ENCODE measurements around the gene PRKAG2.
"Not testable (repeated sequence)": the region's sequence is repeated elsewhere in the genome, so short reads cannot be mapped to it uniquely, and the experiment has no call there.

PRKAG2 gene

DNA sequence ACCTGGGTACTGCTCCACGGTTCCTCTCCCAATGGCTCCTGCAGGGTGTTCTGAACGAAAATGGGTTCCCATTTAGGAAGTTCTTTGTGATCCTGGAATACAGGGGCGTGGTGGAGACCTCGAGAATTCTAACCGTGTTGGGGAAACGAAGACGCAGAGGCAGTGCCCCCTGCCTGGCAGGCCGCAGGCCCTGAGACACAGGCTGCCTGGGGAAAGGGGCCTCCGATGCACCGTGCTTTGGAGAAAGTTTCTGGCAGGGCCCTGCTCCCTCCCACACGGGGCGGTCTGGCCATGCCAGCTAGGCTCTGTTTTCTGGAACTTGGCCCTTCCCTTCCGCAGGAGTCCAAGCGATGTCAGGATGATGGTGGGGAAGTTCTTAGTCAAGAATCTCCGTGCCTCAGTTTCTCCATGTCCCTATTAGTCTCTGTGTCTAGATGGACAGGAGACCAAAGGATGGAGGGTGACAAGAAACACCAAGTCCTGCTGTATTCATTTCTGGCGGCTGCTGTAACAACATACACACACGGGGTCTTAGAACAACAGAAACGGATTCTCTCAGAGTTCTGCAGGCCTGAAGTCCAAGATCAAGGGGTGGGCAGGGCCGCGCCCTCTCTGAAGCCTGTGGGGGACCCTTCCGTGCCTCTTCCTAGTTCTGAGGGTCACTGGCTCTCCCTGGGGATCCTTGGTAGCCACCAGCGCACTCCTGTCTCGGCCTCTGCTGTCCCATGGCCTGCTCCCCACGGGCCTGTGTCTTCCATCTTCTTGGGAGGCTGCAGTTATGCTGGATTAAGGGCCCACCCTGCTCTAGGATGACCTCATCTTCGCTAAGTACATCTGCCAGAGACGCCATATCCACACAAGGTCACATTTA, 27.7 kb downstream of the PRKAG2 start:
- FAIRE-seq = no peak

- no peak for FAIRE-seq
These were observed 29.2 kb downstream of the PRKAG2 start for GRCh38 chr7:151847681-151848081.

DNA sequence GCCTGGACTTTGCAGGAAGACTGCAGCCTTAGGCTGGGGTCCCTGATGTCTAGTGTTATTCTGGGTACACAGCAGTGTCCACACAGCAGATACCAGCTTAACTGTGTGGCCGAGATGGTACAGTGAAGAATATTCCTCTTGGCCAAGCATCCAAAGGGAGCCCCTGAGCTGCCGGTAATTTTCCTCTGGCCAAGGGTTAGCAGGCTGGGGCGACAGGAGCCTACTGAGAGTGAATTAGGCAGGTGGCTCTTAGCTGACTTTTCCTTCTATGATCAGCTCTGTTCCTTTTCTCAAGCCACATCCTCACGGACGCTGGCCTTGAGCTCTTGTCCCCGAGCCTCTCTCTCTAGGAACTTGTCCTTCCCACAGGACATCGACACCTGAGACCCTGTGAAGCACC, 29.8 kb downstream of the PRKAG2 start:
- no peak for FAIRE-seq

- no peak for FAIRE-seq
These were observed 31.3 kb downstream of the PRKAG2 start for GRCh38 chr7:151845412-151846205.

DNA sequence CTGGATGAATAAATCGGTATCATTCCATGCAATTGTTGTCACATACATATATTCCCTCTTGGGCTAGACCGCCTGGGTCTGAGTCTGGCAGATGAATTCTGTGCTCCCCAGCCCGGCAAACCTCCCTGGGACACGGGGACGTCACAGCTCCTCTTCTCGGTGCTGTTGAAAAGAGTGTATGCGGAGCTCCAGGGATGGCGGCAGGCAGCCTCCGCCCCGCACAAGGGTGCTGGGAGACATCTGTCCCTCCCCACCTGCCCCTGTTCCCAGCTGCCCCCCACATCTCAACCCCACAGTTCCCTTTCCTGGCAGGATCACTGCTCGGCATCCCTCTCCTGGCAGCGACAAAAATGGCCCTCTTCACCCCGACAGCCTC, 32.1 kb downstream of the PRKAG2 start:
- FAIRE-seq = no peak

- no peak for FAIRE-seq
These were observed 32.7 kb downstream of the PRKAG2 start for GRCh38 chr7:151844071-151844824.

DNA sequence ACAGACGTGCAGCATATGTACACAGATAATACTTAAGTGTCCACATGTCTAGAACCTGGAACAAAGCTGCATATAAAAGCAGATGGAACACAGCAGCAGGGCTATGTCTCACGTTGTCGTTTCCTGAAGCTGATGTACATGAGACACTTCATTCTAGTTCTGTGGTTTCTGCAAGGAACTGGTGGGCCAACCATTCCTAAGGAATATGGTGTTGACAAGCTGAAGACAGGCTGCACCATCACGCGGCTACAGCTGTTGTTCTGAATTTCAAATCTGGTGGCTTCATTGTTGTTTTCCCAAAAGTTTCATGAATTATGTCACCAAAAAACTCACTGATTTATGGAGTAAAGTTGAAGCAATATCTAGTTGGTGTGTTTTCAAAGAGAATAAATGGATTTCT, 33.7 kb downstream of the PRKAG2 start:
- FAIRE-seq = no peak

GRCh38 chr7:151841395-151842051, 35.4 kb downstream of the PRKAG2 start:
- FAIRE-seq = not testable (repeated sequence)

DNA sequence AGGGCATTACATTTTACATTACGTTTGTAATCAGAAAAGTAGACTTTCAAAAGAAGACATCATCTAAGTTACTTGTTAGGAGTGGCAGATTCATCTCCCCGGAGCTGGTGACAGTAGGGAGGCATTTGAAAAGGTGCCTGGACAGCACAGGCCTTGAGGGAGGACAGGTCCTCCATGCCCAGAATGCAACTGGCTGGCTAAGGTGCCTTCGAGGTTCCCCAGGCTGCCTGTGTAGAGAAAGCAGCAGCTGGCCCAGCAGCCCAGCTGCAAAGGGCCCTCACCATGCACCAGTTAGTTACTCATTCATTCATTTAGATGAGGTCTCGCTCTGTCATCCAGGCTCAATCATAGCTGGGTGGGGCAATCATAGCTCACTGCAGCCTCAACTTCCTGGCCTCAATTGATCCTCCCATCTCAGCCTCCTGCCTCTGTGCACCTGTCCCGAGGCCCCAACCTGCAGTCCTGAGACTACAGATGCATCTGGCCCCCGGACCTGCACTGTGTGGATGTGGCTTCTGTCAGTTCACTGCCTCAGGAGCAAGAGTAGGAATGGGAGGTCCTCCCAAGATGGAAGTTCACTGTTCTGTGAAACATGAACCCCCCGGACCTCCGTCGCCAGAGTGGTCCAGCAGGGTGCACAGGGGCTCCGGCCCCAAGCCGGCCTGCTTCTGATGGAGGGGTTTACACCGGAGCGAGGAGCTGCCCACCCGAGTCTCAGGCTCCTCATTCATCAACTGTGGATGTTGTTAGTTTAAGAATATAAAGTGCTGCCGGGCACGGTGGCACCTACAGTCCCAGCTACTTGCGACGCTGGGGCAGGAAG, 36.6 kb downstream of the PRKAG2 start:
- FAIRE-seq = no peak

DNA sequence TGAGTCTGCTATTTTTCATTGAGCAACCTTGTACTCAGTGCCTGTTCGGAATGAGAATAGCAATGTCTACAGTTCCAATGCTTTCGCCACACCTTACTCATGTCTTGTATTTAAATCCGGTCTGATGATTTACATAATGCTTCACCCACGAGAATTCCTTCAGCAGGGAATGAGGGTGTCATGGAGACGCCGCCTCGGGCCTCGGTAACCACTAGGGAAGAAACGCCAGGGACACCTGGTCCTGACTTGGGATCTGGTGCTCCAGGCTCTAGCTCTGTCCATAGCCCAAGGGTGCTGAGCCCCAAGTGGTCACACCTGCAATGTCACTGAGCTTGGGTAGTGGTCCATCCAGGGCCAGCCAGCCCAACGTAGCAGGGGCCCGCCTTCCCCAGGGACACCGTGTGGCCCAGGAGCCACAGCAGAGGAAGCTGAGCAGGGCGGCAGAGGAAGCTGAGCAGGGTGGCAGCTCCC, 37.4 kb downstream of the PRKAG2 start:
- FAIRE-seq = no peak

GRCh38 chr7:151838861-151839381, 38.0 kb downstream of the PRKAG2 start:
- no peak for FAIRE-seq

GRCh38 chr7:151838072-151838471, 38.8 kb downstream of the PRKAG2 start:
- FAIRE-seq = no peak

DNA sequence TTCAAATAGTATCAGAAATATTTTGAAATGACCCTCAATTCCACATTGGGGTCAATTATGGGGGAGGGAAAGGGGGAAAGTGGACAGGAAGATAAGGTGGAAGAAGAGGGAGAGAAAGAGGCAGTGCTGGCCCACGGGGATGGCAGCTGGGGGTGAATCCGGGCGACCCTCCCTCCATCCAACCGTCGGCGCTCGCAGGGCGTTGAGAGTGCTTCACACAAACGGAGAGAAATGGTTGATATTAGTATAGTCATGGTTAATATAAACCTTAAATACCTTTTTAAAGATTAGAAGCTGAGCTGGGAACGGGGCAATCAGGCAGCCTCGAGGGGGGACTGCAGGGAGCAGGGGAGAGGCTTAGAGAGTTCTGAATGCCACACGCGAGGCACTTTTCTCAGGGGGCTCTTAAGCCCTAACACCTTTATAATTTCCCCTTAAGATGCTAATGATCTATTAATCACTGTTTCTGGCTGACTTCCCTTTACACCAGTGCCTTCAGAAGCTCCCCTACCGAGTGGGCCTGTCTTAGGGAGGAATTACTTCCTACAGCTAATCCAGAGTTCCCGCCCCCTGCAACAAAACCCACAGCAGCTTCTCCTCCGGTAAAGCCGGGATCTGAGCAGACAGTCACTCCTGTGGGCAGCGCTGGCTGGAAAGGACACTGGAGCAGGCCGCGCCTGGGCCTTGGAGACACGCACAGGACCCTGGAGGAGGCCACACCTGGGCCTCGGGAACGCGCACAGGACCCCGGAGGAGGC, 39.5 kb downstream of the PRKAG2 start:
- no peak for FAIRE-seq

DNA sequence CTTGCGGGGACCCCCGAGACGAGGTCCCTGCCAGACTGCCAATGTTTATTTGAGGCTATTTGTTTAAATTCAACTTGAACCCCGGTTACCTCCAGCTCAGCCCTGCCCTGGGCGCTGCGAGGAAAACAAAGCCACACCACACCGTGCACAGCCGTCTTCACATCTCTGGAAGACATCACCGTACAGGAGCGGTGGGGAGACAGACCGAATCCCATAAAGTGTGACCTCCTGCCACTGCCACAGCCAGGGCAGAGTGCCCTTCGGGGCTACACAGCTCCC, 40.0 kb downstream of the PRKAG2 start:
- FAIRE-seq = no peak

GRCh38 chr7:151836191-151836926, 40.6 kb downstream of the PRKAG2 start:
- FAIRE-seq = no peak

DNA sequence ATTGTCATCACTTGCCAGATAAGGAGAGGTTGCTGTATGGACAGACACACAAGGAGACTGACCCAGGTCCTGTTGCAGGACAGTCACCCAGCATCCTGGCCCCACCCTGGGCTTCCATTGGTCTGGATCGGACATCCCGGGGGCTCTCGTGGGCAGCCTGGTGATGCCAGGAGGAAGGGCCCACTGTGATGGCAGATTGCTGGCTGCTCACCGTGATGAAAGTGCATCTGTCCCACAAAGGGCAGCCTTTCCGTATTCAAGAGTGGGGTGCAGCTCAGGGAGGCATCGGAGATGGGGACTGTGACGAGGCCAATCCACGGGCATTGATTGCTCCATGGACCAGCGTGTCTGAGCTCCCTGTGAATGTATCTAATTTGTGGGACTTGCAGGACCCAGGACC, 41.3 kb downstream of the PRKAG2 start:
- no peak for FAIRE-seq

DNA sequence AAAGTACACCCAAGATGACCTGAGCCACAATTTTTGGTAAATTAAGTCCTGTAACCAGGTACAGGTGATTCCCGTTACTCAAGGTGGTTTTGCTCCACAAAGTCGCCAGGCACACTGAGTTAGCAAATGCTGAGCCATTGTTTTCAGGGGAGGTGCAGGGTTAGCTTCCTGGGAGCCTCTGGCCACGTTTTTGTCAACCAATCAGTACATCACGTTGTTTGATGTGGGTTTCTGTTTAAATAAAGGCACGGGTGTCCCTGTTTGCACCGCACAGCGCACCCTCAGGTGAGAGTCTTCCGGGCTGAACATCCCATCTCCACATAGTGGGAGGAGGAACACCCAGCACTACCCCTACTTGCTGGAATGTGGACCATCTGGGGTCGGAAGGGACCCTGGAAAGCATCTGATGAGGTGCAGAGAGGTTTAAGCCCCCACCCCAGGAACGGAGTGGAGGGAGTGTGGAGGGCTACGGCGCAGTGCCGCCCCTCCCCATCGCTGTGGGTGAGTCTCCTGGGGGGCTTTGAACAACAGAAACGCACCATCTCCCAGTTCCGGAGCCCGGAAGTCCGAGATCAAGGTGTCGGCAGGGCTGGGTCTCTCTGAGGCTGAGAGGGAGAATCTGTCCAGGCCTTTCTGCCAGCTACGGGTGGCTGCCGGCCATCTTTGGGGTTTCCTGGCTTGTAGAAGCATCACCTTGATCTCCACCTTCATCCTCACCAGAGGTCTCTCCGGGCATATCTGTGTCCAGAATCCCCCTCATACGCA, 42.5 kb downstream of the PRKAG2 start:
- no peak for FAIRE-seq

DNA sequence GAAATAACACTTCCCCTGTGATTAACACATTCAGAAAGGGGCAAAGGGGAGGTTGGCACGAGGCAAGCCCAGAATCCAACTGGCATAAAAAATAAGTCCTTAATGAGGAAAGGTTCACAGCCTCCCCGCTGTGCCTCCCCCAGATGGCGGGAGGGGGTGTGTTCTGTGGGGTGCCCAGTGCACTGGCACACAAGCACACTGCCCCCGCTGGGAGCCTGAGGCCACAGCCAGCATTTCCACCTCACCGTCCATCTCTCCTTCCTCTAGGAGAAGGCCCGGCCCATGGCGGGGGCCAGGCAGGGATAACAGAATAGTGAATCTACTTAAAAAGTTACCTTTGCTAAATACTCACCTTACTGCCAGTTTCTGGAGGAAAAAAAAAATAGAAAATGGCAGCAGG, 43.2 kb downstream of the PRKAG2 start:
- no peak for FAIRE-seq

DNA sequence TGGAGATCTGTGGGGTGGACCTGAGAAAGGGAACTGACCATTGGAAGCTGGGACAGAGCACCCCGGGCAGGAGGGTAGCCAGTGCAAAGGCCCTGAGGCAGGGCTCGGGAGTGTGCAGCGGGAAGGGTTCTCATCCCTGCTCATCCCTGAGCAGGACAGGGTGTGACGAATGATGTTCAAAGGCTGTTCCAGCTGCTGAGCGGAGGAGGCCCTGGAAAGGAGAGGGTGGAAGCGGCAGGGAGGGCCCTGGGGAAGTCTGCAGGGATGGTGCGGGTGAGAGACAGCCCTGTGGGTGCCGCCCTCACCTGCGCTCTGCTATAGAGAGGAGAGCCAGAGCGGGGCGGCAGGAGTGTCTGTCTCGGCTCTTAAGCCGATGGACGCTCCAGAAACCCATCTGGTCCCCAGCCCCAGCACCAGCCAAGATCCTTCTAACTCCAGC, 43.7 kb downstream of the PRKAG2 start:
- FAIRE-seq = no peak
